ENCODE results near the gene ITPR2.

The ITPR2 gene

DNA sequence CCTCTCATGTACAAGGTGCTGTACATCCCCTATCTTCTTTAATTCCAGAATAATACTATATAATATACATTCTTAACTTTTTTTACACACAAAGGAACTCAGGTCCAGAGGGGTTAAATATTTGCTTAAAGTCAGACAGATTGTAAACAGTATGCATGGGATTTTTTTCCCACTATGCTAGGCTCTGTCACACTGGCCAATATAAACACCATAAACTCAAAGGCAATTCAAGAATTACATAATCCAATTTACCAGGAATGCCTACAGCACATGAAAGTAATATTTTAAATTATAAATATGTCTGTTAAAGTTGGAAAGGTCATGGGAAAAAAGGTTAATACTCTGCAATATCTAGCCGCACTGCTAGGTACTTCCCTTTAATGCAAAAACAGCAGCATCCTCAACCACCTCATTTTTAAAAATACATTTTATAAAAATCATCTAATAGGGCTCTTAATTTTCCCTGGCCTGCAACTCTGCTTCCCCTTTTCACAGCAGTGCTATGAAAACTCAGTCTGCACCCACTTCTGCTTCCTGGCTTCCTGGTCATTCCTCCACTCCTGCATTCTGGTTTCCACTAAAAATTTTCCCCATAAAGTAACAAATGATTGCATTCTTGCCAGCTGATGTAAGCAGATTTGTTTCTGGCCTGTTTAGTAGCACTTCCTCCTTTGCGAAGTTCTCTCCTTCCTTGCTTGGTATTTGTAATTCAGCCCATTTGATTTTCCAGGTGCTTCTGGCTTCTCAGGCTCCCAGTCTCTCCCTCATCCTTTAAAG lies 128.1 kb downstream of the ITPR2 start:
- no peak for DNase-seq (ENCODE audit: low read depth in 2 of 2)

DNA sequence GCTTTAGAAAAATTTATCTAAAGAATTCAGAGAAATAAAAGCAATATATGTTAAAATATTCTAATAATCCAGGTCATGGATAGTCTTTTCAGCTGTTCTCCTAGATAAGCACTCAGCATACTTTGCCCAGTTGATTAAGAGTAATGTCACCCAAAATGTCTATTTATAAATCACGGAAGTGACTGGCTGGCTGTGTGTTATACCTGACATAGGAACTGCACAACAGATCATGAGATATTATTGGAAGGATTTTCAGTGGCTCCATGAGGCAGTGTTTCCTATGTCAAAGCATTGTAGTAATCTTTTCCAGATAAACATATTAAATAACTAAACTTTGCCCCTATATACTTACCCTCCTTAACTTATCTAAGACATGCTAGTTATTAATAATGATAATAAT lies 128.8 kb downstream of the ITPR2 start:
- DNase-seq (ENCODE audit: low read depth in 2 of 2) = no peak

DNA sequence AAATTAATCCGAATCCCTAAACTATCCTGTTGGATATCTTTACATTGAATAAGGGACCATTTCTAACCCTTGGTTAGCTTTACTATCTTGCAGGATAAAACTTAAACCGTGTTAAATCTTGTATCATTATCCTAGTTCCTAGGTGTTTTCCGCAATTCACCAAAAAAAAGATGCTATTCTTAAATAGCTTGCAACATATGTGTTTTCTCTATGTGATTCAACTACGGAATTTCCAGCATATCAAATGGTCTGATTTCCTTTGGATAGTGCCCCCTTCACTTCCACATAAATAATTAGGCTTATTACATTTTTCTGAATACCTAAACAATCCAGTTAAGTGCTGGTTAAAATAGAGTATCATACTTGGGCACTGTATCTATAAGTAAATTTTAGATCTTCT lies 130.3 kb downstream of the ITPR2 start:
- DNase-seq (ENCODE audit: low read depth in 2 of 2) = no peak

DNA sequence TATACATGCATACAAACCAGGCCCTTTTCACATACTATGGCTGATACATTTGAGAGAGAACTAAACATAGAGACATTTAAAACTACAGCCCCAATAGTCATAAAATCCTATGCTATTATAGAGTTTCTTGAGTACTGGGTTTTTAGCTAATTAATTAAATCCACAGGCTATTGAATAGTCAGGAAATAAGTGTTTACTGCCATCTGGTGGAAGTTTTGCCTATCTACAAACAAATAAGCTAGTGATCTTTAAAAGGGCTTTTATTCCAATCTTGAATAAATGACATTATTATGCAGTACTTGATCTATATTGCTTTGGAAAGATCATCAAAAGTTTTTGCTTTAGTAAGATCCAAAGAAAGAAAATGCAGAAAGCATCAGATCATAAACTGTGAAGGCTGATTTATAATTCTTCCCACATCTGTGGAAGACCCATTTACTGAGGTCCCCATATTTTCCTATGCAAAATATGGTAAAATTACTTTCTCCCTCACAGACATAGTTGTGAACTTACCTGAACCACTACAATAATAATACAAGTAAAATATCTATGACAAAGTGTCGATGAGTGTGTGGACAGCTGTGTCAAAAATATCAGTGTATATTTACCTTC lies 131.3 kb downstream of the ITPR2 start:
- DNase-seq (ENCODE audit: low read depth in 2 of 2) = no peak

DNA sequence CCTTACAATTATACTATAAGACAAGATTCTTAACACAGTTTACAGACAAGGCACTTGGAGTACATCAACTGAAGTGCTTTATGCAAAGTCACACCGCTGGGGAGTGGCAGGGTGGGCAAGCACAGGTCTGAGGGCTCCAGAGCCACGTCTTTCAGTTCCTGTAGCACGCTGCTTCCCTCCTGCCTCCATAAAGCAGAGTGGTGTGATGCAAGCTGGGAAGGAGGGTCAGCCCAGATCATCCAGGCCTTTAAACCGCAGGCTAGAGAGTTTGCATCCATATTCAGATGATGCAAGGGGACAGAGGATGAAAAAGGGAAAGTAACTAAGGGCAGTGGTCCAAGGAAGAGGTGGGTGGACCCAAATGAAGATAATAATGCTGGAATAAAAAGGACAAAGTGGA lies 132.6 kb downstream of the ITPR2 start:
- no peak for DNase-seq (ENCODE audit: low read depth in 2 of 2)

DNA sequence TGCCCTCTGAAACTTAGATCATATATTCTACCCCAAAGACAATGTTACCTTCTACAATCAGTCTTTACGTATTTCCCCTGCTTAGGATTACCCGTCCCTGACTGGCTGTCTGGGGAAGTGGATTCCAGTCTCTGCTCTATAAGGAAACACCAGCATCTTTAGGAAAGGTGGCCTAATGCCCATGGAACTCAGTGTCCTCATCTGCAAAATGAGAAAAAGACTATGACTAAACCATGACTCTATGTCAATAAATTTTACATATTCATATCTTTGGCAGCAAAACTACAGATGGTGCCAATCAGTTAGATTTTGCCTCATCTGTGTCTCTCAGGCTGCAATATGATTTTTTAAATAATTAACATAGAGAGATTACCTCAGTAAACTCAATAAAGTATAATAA lies 133.8 kb downstream of the ITPR2 start:
- no peak for DNase-seq (ENCODE audit: low read depth in 2 of 2)

DNA sequence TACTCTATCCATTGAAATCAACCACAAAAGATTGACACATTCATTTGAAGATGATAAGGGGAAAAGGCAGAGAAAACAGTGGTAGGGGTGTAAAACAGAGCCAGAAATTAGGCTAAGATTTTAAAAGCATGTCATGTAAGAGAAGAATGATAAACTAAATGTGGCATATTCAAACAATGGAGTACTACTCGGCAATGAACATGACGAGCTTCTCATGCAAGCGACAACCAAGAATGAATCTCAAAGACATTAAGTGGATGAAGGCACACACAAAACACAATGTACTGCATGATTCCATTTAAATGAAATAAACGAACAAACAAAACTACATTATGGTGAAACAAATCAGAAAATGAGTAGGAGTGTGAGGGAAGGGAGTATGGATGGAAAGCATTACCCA lies 134.8 kb downstream of the ITPR2 start:
- no peak for DNase-seq (ENCODE audit: low read depth in 2 of 2)

DNA sequence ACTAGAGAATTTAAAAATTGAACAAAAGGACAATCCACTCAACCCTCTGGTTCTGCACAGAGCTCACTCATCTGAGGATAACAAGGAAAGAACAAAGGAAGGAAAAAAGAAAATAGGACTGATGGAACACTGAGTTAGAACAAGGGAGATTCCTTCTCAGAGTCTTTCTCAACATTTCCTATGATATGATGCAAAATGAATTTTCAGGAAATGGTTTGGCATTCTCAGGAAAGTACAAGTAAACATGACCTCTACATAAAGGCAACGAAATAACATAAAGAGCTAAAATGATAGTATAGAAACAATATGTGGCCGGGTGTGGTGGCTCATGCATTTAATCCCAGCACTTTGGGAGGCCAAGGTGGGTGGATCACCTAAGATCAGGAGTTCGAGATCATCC lies 135.8 kb downstream of the ITPR2 start:
- no peak for DNase-seq (ENCODE audit: low read depth in 2 of 2)

DNA sequence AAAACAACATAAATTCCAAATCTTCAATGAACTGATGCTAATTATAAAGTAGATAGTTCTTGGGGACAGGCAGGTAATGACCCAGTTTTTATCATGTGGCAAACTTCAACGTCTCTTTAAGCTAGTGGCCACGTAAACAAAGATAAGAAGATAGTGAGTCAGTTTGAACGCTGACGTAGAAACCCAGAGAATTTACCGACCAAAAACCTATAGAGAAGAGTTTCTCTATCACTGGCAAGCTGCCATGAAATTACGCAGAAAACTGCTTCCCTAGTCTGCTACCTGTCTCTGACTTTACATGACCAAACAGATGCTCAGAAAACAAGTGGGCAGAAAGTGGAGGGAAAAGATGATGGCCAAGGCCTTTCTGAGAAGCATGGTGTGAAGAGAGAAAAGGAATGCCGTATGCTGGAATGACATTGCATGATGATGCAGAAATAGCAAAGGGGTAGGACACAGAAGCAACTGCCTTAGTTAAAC lies 136.3 kb downstream of the ITPR2 start:
- DNase-seq (ENCODE audit: low read depth in 2 of 2) = no peak

DNA sequence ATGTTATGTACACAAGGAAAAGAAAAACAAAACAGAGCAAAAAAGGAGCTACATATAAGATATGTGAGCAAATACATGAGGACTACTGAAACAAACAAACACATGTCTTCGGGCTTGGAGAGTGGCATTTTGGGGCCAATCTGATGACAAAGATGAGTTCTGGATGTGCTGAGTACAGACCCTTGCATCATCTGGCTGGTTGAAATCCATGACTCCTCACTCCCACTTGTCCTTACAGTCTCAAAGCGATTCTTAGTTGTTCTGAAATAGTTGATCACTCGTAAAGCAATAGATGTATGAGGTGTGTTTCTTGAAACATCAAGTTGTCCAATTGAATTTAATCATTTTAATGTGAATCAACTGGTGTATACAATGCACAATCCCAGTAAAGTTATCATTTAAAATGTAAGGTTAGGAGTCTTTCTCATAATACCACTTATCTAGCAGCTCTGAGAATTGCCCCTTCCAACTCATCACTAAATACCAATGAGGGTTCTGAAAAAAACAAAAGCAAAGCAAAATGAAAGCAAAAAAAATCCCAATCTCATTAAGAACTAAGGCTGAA lies 136.9 kb downstream of the ITPR2 start:
- DNase-seq (ENCODE audit: low read depth in 2 of 2) = no peak

DNA sequence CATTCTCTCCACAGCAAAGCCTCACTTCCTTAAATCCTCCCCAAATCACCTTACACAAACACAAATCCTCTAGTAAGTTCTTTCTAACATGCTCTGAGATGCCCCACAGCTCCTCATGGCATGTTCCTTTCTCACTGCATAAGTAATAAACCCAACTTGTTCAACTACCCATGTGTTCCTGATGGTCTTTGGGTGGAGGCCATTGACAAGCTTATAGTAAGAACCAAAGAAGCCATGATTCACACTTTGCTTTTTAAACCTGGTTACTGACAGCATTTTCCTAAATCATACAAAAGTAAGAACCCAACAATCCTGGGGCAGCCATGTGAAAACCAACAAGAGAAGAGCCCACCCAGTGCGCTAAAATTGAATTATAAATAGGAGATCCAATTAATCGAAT lies 138.6 kb downstream of the ITPR2 start:
- no peak for DNase-seq (ENCODE audit: low read depth in 2 of 2)

DNA sequence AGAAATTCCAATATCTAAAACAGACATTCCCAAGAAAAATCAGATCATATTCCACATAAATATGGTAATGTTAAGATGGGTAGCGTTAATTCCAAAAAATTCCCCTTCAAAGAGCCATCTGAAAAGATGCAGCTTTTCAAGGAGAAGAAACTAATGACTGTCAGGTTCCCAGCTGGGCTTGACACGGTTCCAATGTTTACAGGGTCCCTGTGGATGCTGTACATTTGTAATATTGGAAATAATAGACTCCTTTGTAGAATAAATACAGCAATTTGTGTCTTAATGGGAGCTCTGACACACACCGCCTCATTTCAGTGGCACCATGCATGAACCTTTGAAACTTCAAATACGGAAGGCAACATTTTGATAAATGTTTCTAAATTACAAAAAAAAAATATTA lies 140.6 kb downstream of the ITPR2 start:
- no peak for DNase-seq (ENCODE audit: low read depth in 2 of 2)

DNA sequence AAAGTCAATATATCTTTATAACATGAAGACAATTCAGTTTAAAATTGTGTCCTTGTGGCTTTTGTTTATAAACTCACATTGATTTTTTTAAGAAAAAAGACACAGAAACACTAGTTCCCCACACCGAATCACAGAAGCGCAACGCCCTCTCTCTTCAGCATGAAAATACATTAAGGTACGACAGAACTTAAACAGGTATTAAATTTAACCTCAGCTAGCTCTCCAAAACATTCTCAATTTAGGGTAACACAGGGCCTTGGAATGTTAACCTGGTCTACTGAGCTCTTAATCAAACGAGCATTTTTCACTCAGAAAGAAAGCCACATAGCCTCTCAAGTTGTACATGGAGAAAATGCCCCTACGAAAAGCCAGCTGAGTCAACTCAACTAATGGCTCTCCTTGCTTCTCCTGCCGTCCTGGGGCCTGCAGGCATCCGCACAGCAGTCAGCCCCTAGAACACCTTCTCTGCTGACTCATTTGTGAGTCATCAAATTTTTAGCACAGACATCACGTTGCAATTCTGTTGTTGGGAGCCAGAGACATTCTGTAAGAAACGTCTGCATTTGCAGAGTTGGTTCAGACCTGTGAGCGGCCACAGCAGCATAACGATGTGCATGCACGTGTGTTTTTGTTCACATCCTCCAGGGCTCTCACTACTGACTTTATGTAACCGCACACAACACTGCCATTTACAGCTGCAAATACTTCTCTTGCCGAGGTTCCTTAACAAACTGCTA lies 141.6 kb downstream of the ITPR2 start:
- DNase-seq (ENCODE audit: low read depth in 2 of 2) = no peak

DNA sequence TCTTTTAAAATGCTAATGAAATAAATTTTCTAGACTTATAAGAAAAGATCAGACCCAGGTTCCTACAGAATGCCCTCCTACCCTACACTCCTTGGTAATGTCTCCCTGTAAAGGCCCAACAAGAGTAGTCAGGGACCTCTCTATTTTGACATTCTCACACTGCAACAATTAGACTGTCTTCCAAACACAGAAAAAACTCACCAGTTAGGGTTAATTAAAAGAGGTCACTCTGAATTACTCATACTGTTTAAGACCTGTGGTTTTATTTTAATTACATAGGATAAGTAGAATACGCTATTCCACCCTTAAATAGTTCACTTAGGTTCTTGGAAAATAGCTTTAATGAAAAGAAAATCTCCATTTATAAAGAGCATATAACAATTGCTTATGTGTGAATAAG lies 142.4 kb downstream of the ITPR2 start:
- no peak for DNase-seq (ENCODE audit: low read depth in 2 of 2)

DNA sequence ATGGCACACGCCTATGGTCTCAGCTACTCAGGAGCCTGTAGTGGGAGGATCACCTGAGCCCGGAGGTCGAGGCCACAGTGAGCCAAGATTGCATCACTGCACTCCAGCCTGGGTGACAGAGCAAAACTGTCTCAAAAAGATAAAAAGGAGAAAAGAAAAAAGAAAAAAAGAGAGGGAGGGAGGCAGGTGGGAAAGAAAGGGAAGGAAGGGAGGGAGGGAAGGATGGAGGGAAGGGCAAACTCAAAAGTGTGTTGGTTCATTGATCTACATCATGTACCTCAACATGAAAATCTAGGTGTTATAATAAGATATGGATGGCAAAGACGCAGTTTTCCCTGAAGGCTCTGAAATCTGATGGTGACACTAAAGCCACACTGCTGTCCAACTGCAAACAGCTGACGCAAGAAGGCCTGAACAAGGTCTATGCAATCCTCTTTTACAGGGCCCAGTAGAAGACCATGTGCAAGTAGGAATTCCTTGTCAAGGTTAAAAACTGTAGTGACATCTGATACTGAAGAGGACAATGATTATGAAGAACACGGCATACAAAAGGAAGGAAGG lies 143.6 kb downstream of the ITPR2 start:
- no peak for DNase-seq (ENCODE audit: low read depth in 2 of 2)

DNA sequence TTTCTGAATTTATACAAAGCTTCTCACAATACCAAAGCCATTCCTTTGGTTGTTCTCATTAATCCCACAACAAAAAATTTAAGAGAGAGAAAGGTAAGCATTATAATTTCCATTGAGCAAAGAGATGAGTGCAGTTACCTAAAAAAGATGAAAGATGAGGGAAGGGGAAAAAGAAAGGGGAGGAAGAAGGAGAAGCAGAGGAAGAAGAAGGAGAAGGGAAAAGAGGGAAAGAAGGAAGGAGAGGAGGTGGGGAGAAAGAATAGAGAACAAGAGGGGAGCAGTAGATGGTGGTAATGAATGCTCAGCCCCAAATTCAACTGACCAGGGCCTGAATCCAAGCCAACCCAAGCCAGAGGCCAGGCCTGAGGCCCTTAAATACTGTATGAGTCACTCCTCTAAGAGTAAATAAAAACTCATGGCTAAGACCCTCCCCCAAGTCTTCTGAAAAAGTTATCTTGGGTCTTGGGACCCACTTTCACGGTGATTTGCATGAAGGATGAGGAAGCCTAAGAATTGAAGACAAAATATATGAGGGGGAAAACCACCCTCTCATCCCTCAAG lies 144.6 kb downstream of the ITPR2 start:
- DNase-seq (ENCODE audit: low read depth in 2 of 2) = no peak

DNA sequence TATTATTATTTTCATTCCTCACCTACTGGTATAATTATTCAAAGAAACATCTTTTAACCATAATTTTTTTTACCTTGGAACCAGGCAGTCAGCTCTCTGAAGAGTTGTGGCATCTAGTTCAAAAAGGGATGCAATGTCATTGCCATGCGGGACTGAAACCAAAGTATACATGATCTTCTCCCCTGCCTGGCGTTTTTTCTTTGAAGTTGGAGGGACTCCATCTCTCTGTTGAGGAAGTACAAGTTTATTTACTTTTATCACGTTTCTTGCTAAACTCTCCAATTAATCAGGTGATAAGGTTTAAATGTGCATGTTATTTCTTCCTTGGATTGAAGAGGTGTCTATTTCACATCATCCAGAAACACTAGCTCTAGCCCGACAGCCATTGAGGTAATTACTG lies 146.6 kb downstream of the ITPR2 start:
- DNase-seq (ENCODE audit: low read depth in 2 of 2) = no peak

DNA sequence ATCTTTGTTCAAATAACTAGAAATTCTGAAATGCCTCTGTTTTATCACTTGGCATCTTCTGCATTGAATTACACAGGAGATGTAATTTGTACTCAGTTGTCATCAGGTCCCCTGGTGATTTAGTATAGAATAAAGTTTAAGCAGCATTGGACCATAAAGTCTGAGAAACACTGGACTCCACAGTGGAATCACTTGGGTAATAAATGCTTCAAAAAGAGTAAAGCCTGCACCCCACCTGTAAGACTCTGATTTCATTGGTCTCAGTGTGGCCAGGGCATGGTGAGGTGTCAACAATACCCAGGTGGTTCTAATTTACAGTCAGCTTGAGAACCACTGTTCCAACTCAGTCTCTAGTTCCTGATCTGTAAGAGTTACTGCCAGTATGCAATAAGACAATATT lies 148.9 kb downstream of the ITPR2 start:
- DNase-seq (ENCODE audit: low read depth in 2 of 2) = no peak

DNA sequence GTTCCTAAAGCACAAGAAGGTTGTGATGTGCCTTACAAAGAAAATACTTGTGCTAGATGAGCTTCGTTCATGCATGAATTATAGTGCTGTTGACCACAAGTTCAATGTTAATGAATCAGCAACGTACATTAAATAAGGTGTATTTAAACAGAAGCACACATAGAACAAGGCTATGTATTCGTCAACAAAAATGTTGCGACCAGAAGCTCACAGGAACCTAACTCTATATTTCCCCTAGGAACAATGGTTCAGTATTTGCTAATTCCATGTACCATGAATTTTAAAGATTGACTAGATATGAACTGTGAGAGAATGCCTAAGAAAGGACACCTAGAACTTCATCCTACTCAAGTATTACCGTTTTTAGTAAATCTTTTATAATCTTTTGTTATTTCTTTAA lies 149.6 kb downstream of the ITPR2 start:
- no peak for DNase-seq (ENCODE audit: low read depth in 2 of 2)

DNA sequence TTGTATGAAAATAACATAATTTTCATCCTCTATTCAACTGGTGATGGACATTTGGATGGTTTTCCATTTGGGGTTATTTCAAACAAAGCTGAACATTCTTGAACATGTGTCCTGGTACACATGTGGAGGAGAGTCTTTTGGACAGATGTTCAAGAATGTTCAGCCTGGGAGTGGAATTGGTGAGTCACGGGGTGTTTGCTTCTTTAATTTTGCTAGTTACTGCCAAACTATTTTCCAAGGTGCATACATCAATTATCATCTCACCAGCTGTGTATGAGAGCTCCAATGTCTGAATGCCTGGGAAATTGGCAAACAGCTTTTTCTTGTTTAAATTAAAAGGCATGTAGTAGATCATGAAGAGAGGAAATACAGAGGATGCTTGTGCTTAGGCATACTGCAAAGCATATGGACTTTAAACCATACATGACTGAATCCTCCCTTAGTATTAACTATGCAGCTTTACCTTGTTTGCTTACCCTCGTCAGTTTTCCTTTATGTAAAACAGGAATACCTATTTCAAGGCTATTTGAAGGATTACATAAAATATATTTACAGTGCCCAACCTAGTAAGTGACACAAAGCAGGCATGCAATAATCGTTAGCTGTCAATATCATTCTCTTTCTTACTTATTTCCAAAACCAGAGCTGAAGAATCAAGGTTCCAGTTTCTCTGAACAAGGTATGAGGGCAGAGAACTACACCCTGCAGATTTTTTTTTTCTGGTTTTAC lies 152.1 kb downstream of the ITPR2 start:
- no peak for DNase-seq (ENCODE audit: low read depth in 2 of 2)
